ENCODE measurements around the gene EIF4E2. TPM values are rescaled to one million over a fixed set of nuclear protein-coding genes. Genes with fewer than 3 reads are reported as not detected.
A peak's percentile ranks its signal among the peaks of the same experiment; 100 is the strongest.

The EIF4E2 gene
- total and polyA plus RNA-seq, 10 donors, result 29.3 to 61.1 (median 45.5) TPM

- no peak for TF ChIP-seq CTCF (IDR thresholded peaks at IDR 0.05 in 8 of 11, conservative IDR thresholded peaks at IDR 0.05 in 3 of 11)
- TF ChIP-seq POLR2AphosphoS5 (IDR thresholded peaks at IDR 0.05), result no peak
- TF ChIP-seq POLR2A (IDR thresholded peaks at IDR 0.05), result no peak
- no peak for DNase-seq
- peaks cover 0 to 48% (median 4%) of the 10 kb centered on the region in 6 donors for H3K36me3 ChIP-seq
- no peak overlapping the region for H3K4me3 ChIP-seq
- no peaks in the 10 kb centered on the region for H3K27me3 ChIP-seq (replicated peaks in 1 of 7)
- 89 to 98% (median 95%) methylated on average over 6 of the region's 6 CpGs for WGBS, 5 donors
- H3K4me1 ChIP-seq, result peaks cover 17 to 68% (median 54%) of the 10 kb centered on the region in 6 donors
- peaks cover 0 to 4% (median 0%) of the 10 kb centered on the region in 8 donors for H3K9me3 ChIP-seq
- peak overlapping the region in 4 of 8 donors; percentile 34 to 69 (median 67) for H3K27ac ChIP-seq
- intact Hi-C loops (cut with DNase I; ENCODE audit: low total_unique reads), result no loop called here
Observed at GRCh38 chr2:232547991-232548390, 2.5 kb upstream of the EIF4E2 start.

GRCh38 chr2:232549655-232550353 is 685 bp upstream of the EIF4E2 start:
- TF ChIP-seq CTCF (IDR thresholded peaks at IDR 0.05 in 8 of 11, conservative IDR thresholded peaks at IDR 0.05 in 3 of 11) (no peak), POLR2AphosphoS5 (IDR thresholded peaks at IDR 0.05) (no peak)
- Histone ChIP-seq H3K4me3 (peak overlapping the region; percentile 62 to 90 (median 82)), H3K27me3 (replicated peaks in 1 of 7) (no peaks in the 10 kb centered on the region), H3K27ac (peak overlapping the region; percentile 93 to 100 (median 99)), H3K9me3 (peaks cover 0 to 4% (median 0%) of the 10 kb centered on the region in 8 donors), H3K4me1 (peaks cover 21 to 86% (median 71%) of the 10 kb centered on the region in 6 donors), H3K36me3 (peaks cover 0 to 43% (median 6%) of the 10 kb centered on the region in 6 donors)
- intact Hi-C loops (cut with DNase I; ENCODE audit: low total_unique reads), result no loop called here
- DNase-seq, result no peak
- 32 to 38% (median 37%) methylated on average over 21 of the region's 21 CpGs for WGBS, 5 donors

- TF ChIP-seq CTCF (IDR thresholded peaks at IDR 0.05 in 8 of 11, conservative IDR thresholded peaks at IDR 0.05 in 3 of 11), result no peak
- H3K4me1 ChIP-seq, result peaks cover 22 to 85% (median 74%) of the 10 kb centered on the region in 6 donors
- DNase-seq, result no peak
- no peaks in the 10 kb centered on the region for H3K27me3 ChIP-seq (replicated peaks in 1 of 7)
- intact Hi-C loops (cut with DNase I; ENCODE audit: low total_unique reads), result no loop called here
- H3K9me3 ChIP-seq, result peaks cover 0 to 4% (median 0%) of the 10 kb centered on the region in 8 donors
- 3 to 12% (median 5%) methylated on average over 7 of the region's 7 CpGs for WGBS, 5 donors
- peak overlapping the region; percentile 62 to 90 (median 82) for H3K4me3 ChIP-seq
- peaks cover under 1 to 46% (median 12%) of the 10 kb centered on the region in 6 donors for H3K36me3 ChIP-seq
- peak overlapping the region; percentile 93 to 100 (median 99) for H3K27ac ChIP-seq
Observed at GRCh38 chr2:232551250-232551638, 755 bp downstream of the EIF4E2 start.

- DNase-seq, result no peak
- H3K27ac ChIP-seq, result peak overlapping the region in 4 of 8 donors; percentile 93 to 99 (median 99)
- H3K4me3 ChIP-seq, result peak overlapping the region in 7 of 8 donors; percentile 62 to 90 (median 80)
- intact Hi-C loops (cut with DNase I; ENCODE audit: low total_unique reads), result no loop called here
- TF ChIP-seq CTCF (IDR thresholded peaks at IDR 0.05 in 8 of 11, conservative IDR thresholded peaks at IDR 0.05 in 3 of 11) (no peak), POLR2AphosphoS5 (IDR thresholded peaks at IDR 0.05) (no peak), POLR2A (IDR thresholded peaks at IDR 0.05) (no peak)
- H3K4me1 ChIP-seq, result peaks cover 22 to 79% (median 70%) of the 10 kb centered on the region in 6 donors
- H3K36me3 ChIP-seq, result peaks cover 5 to 47% (median 17%) of the 10 kb centered on the region in 6 donors
- H3K9me3 ChIP-seq, result peaks cover 0 to 4% (median 0%) of the 10 kb centered on the region in 8 donors
- WGBS, 5 donors, result 91 to 98% (median 96%) methylated on average over 4 of the region's 4 CpGs
- H3K27me3 ChIP-seq (replicated peaks in 1 of 7), result no peaks in the 10 kb centered on the region
Observed at GRCh38 chr2:232551776-232552175, 1.3 kb downstream of the EIF4E2 start.

All from spleen (tissue), 11 donors.